Thyroid gland (tissue), 4 donors: ENCODE results near the gene LSP1.

Experiments
- CTCF ChIP-seq, 6 experiments: fragments of 200-600 bp in 3 of 6; fragments of 450-650 bp in 3 of 6; sonication (generic) in 3 of 6; IDR thresholded peaks; one replicate each; pipeline ENCODE4 v1.5.1; 2016 to 2019; ENCODE audit warnings: antibody characterized with exemption in 6 of 6, mild to moderate bottlenecking in 2 of 6, inconsistent platforms in 1 of 6, moderate library complexity in 1 of 6
- POLR2A ChIP-seq, 2 donors: fragments of 450-650 bp; IDR thresholded peaks; one replicate each; pipeline ENCODE4 v1.6.1; 2017; ENCODE audit warnings: antibody characterized with exemption in 2 of 2, mild to moderate bottlenecking in 2 of 2, moderate library complexity in 1 of 2

- TF ChIP-seq CTCF (IDR thresholded peaks at IDR 0.05) (no peak), POLR2A (IDR thresholded peaks at IDR 0.05) (no peak)
Observed at GRCh38 chr11:1906181-1906580, 53.3 kb downstream of the LSP1 start.
